MCF 10A (cell line): ENCODE results near the gene LKAAEAR1. TPM values are rescaled to one million over a fixed set of nuclear protein-coding genes. Genes with fewer than 3 reads are reported as not detected.

Experiments
- BruUV-seq: library from RNA; stranded (reverse); fragments of 400-500 nt; replicated peaks from 2 replicates; lab custom pipeline; 2021; lab: Mats Ljungman, UMichigan
- CTCF ChIA-PET: fragments of 300-600 bp; sonication (Branson Sonifier 250); formaldehyde crosslinking; extraction: SDS; loops from one replicate; lab custom pipeline; 2021; ENCODE audit warnings: antibody characterized with exemption, inconsistent platforms; lab: Yijun Ruan, JAX
- POLR2A ChIA-PET: fragments of 300-600, 350-650 bp; sonication (Branson Sonifier 250); formaldehyde crosslinking; extraction: SDS; loops from one replicate; lab custom pipeline; 2020; ENCODE audit warnings: antibody characterized with exemption, inconsistent platforms; lab: Yijun Ruan, JAX
- DNase-seq: peaks from one replicate; pipeline ENCODE4 v3.0.0-alpha.2; 2018; ENCODE audit not compliant: unreplicated experiment
- H3K27ac Mint-ChIP-seq: one replicate; pipeline ENCODE4 v1.8.0; 2022; ENCODE audit warnings: mild to moderate bottlenecking, low read depth, mixed read lengths; ENCODE audit not compliant: unreplicated experiment
- H3K27me3 Mint-ChIP-seq: one replicate; pipeline ENCODE4 v1.8.0; 2022; ENCODE audit warnings: mixed read lengths; ENCODE audit not compliant: insufficient read depth, unreplicated experiment
- H3K36me3 Mint-ChIP-seq: one replicate; pipeline ENCODE4 v1.8.0; 2022; ENCODE audit warnings: mild to moderate bottlenecking, moderate library complexity, mixed read lengths; ENCODE audit not compliant: insufficient read depth, unreplicated experiment
- H3K4me1 Mint-ChIP-seq: one replicate; pipeline ENCODE4 v1.8.0; 2022; ENCODE audit warnings: mixed read lengths; ENCODE audit not compliant: insufficient read depth, unreplicated experiment
- H3K4me3 Mint-ChIP-seq: one replicate; pipeline ENCODE4 v1.8.0; 2022; ENCODE audit warnings: mild to moderate bottlenecking, moderate library complexity, mixed read lengths; ENCODE audit not compliant: unreplicated experiment
- H3K9me3 Mint-ChIP-seq: one replicate; pipeline ENCODE4 v1.8.0; 2022; ENCODE audit warnings: mixed read lengths; ENCODE audit not compliant: unreplicated experiment
- intact Hi-C: fragments of 100-400 bp; cut with micrococcal nuclease; formaldehyde crosslinking; loops from 2 replicates; pipeline ENCODE4 v1.14.1; 2022
- total RNA-seq: library from RNA; stranded (reverse); gene quantifications from 2 replicates; pipeline ENCODE4 v1.2.3, GENCODE V29; 2022
- TF ChIP-seq, protein P1 (sequence below): fragments of 200-600 bp; IDR thresholded peaks from one replicate; pipeline ENCODE4 v1.8.0; 2022; ENCODE audit warnings: antibody characterized with exemption, mild to moderate bottlenecking; ENCODE audit not compliant: unreplicated experiment

The LKAAEAR1 gene
- total RNA-seq, 1 experiment from 2014 or later, result not detected

GRCh38 chr20:64116016-64116415, 31.8 kb upstream of the LKAAEAR1 start:
- no peaks in the 10 kb centered on the region for H3K4me1 Mint-ChIP-seq
- no peak for DNase-seq
- no peak overlapping the region for H3K27ac Mint-ChIP-seq
- H3K27me3 Mint-ChIP-seq, result peaks cover under 1% of the 10 kb centered on the region
- CTCF ChIA-PET, result interaction anchor here (0.9 to 1.9 kb wide), 4 partner anchors 15 to 76 kb away, joined by 3 to 6 read pairs (median 4); no protein-coding TSS in a partner anchor
- H3K9me3 Mint-ChIP-seq, result no peaks in the 10 kb centered on the region
- no TSS peak for BruUV-seq
- H3K36me3 Mint-ChIP-seq, result no peaks in the 10 kb centered on the region
- H3K4me3 Mint-ChIP-seq, result no peak overlapping the region
- intact Hi-C loops, result no loop called here
- TF ChIP-seq, protein P1, sequence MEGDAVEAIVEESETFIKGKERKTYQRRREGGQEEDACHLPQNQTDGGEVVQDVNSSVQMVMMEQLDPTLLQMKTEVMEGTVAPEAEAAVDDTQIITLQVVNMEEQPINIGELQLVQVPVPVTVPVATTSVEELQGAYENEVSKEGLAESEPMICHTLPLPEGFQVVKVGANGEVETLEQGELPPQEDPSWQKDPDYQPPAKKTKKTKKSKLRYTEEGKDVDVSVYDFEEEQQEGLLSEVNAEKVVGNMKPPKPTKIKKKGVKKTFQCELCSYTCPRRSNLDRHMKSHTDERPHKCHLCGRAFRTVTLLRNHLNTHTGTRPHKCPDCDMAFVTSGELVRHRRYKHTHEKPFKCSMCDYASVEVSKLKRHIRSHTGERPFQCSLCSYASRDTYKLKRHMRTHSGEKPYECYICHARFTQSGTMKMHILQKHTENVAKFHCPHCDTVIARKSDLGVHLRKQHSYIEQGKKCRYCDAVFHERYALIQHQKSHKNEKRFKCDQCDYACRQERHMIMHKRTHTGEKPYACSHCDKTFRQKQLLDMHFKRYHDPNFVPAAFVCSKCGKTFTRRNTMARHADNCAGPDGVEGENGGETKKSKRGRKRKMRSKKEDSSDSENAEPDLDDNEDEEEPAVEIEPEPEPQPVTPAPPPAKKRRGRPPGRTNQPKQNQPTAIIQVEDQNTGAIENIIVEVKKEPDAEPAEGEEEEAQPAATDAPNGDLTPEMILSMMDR, result no peak
- POLR2A ChIA-PET, result no interaction called here

DNA sequence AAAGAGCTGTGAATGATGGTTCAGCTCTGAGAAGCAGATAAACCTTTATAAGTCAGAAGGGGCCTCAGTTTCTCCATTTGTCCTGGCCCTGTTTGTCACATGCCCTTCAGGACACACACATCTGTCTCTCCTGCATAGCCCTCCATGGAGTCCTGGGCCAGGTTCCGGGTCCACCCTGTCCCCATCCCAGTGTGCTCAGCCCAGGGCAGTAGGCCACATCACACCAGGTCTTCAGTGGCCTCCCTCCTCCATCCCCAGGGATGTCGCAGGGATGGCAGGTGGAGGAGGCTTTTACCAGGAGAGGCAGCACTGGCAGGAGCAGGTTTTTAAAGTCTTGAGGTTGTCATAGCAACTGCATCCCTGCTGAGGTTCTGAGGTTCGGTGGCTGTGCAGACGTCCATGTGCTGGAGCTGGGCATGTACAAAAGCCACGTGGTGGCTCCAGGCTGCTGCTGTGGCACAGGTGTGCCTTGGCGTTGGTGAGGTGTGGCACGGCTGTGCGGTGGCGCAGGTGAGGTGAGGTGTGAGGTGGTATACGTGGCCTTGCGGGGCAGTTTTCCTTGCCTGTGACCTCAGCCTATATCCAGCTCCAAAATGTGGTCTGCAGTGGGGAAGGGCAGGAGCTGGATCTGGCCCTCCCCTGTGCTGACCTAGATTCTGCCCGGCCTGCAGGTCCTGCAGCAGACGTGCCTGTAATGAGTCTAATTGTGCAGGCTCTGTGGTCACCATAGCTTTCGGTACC, 31.1 kb upstream of the LKAAEAR1 start:
- Mint-ChIP-seq H3K27ac (no peak overlapping the region), H3K9me3 (no peaks in the 10 kb centered on the region), H3K36me3 (no peaks in the 10 kb centered on the region), H3K27me3 (no peaks in the 10 kb centered on the region), H3K4me3 (no peak overlapping the region), H3K4me1 (no peaks in the 10 kb centered on the region)
- BruUV-seq, result no TSS peak
- intact Hi-C loops, result no loop called here
- DNase-seq, result no peak
- POLR2A ChIA-PET, result no interaction called here
- TF ChIP-seq, protein P1, result no peak
- CTCF ChIA-PET, result interaction anchor here (0.6 to 1.9 kb wide), 4 partner anchors 14 to 204 kb away, joined by 3 to 6 read pairs (median 3); no protein-coding TSS in a partner anchor

DNA sequence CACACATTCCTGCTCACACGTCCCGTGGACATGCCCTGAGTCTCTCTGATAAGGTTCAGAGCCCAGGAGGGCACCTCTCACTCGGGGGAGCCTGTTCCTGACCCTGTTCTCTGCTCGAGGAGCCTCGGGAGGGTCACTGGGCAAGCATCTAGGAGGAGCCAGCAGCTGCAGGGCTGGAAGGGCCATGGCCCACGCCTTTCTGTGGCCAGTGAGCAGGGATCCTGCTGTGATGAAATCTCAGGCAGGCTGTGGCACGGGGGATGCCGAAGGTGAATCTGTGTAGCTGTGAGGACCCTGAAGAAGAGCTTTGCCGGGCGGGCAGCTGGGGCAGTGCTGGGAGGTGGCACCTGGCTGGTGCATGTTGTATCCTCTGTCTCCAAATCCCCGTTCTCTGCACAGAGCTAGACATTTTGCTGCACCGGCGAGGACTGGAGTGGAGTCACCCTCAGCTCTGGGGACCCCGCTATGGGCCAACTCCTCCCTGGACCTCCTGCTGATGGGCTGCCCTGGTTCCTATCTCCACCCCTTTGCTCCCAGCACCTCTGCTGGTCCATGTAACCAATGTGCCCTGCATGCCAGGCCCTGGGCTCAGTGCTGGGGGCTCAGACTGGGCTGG, 30.3 kb upstream of the LKAAEAR1 start:
- ChIA-PET POLR2A (no interaction called here), CTCF (interaction anchor here (0.7 to 1.9 kb wide), 2 partner anchors 13 to 76 kb away, joined by 3 to 6 read pairs; no protein-coding TSS in a partner anchor)
- TF ChIP-seq, protein P1, result no peak
- Mint-ChIP-seq H3K4me1 (no peaks in the 10 kb centered on the region), H3K36me3 (no peaks in the 10 kb centered on the region), H3K27me3 (no peaks in the 10 kb centered on the region), H3K27ac (no peak overlapping the region), H3K4me3 (no peak overlapping the region), H3K9me3 (no peaks in the 10 kb centered on the region)
- DNase-seq, result no peak
- intact Hi-C loops, result no loop called here
- BruUV-seq, result no TSS peak

- no peaks in the 10 kb centered on the region for H3K4me1 Mint-ChIP-seq
- no TSS peak for BruUV-seq
- intact Hi-C loops, result no loop called here
- ChIA-PET CTCF (interaction anchor here (0.6 to 1.0 kb wide), 2 partner anchors 32 to 108 kb away, joined by 3 read pairs; no protein-coding TSS in a partner anchor), POLR2A (no interaction called here)
- no peak for DNase-seq
- no peaks in the 10 kb centered on the region for H3K9me3 Mint-ChIP-seq
- no peak overlapping the region for H3K27ac Mint-ChIP-seq
- H3K36me3 Mint-ChIP-seq, result peaks cover 2% of the 10 kb centered on the region
- TF ChIP-seq, protein P1, result no peak
- H3K4me3 Mint-ChIP-seq, result no peak overlapping the region
- H3K27me3 Mint-ChIP-seq, result no peaks in the 10 kb centered on the region
These were observed 29.7 kb upstream of the LKAAEAR1 start for GRCh38 chr20:64113796-64114355.
